ENCODE measurements around the gene PHYHD1. TPM values are rescaled to one million over a fixed set of nuclear protein-coding genes. Genes with fewer than 3 reads are reported as not detected.

PHYHD1 gene
- total and polyA plus RNA-seq, 2 experiments from 2014 or later: 20.3 to 25.7 TPM

- Histone ChIP-seq H3K9me2 (replicated peaks; ENCODE audit: insufficient read depth) (no peaks in the 10 kb centered on the region), H3K79me2 (peaks cover 39% of the 10 kb centered on the region), H3K9me3 (ENCODE audit: low read depth) (no peaks in the 10 kb centered on the region), H2AFZ (no peak overlapping the region), H3K27ac (no peak overlapping the region), H4K20me1 (ENCODE audit: insufficient read depth, poor library complexity, severe bottlenecking) (no peaks in the 10 kb centered on the region), H3K4me2 (no peak overlapping the region), H3K4me1 (ENCODE audit: insufficient read depth) (peaks cover 23% of the 10 kb centered on the region), H3K4me3 (no peak overlapping the region), H3K27me3 (no peaks in the 10 kb centered on the region), H3K36me3 (replicated peaks; ENCODE audit: insufficient read depth, low read depth) (no peaks in the 10 kb centered on the region)
- DNase-seq (ENCODE audit: low spot score): no peak
- WGBS (ENCODE audit: low lambda C conversion rate, missing lambda C conversion rate): over 99% methylated on average over 18 of the region's 24 CpGs
- TF ChIP-seq EZH2 (IDR thresholded peaks at IDR 0.05; ENCODE audit: borderline replicate concordance): no peak
- TF ChIP-seq, protein P1, sequence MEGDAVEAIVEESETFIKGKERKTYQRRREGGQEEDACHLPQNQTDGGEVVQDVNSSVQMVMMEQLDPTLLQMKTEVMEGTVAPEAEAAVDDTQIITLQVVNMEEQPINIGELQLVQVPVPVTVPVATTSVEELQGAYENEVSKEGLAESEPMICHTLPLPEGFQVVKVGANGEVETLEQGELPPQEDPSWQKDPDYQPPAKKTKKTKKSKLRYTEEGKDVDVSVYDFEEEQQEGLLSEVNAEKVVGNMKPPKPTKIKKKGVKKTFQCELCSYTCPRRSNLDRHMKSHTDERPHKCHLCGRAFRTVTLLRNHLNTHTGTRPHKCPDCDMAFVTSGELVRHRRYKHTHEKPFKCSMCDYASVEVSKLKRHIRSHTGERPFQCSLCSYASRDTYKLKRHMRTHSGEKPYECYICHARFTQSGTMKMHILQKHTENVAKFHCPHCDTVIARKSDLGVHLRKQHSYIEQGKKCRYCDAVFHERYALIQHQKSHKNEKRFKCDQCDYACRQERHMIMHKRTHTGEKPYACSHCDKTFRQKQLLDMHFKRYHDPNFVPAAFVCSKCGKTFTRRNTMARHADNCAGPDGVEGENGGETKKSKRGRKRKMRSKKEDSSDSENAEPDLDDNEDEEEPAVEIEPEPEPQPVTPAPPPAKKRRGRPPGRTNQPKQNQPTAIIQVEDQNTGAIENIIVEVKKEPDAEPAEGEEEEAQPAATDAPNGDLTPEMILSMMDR (IDR thresholded peaks at IDR 0.05; ENCODE audit: poor library complexity): no peak
- no peak for TF ChIP-seq EZH2phosphoT487 (IDR thresholded peaks at IDR 0.05; ENCODE audit: low read depth, severe bottlenecking, unreplicated experiment)
These were observed 12.4 kb upstream of the PHYHD1 start for GRCh38 chr9:128908372-128908771.

- Histone ChIP-seq H3K4me2 (no peak overlapping the region), H2AFZ (no peak overlapping the region), H3K36me3 (replicated peaks; ENCODE audit: insufficient read depth, low read depth) (no peaks in the 10 kb centered on the region), H3K79me2 (peaks cover 45% of the 10 kb centered on the region), H3K4me1 (ENCODE audit: insufficient read depth) (peaks cover 25% of the 10 kb centered on the region), H3K4me3 (no peak overlapping the region), H3K9me3 (ENCODE audit: low read depth) (no peaks in the 10 kb centered on the region), H3K27ac (no peak overlapping the region), H4K20me1 (ENCODE audit: insufficient read depth, poor library complexity, severe bottlenecking) (no peaks in the 10 kb centered on the region), H3K9me2 (replicated peaks; ENCODE audit: insufficient read depth) (no peaks in the 10 kb centered on the region), H3K27me3 (no peaks in the 10 kb centered on the region)
- WGBS (ENCODE audit: low lambda C conversion rate, missing lambda C conversion rate): 91% methylated on average over 4 of the region's 4 CpGs
- no peak for TF ChIP-seq EZH2 (IDR thresholded peaks at IDR 0.05; ENCODE audit: borderline replicate concordance)
- TF ChIP-seq EZH2phosphoT487 (IDR thresholded peaks at IDR 0.05; ENCODE audit: low read depth, severe bottlenecking, unreplicated experiment): no peak
- TF ChIP-seq, protein P1 (IDR thresholded peaks at IDR 0.05; ENCODE audit: poor library complexity): no peak
- DNase-seq (ENCODE audit: low spot score): no peak
These were observed 10.9 kb upstream of the PHYHD1 start for GRCh38 chr9:128909859-128910258.

GRCh38 chr9:128910906-128911305, 9.9 kb upstream of the PHYHD1 start:
- Histone ChIP-seq H3K79me2 (peaks cover 48% of the 10 kb centered on the region), H3K4me1 (ENCODE audit: insufficient read depth) (peaks cover 25% of the 10 kb centered on the region)

More at GRCh38 chr9:128910906-128911305, 9.9 kb upstream of the PHYHD1 start:
- H4K20me1 ChIP-seq (ENCODE audit: insufficient read depth, poor library complexity, severe bottlenecking): no peaks in the 10 kb centered on the region
- peak overlapping the region; percentile 33 for H3K4me2 ChIP-seq
- H2AFZ ChIP-seq: no peak overlapping the region
- H3K27me3 ChIP-seq: no peaks in the 10 kb centered on the region
- H3K9me2 ChIP-seq (replicated peaks; ENCODE audit: insufficient read depth): no peaks in the 10 kb centered on the region
- 92% methylated on average over 6 of the region's 6 CpGs for WGBS (ENCODE audit: low lambda C conversion rate, missing lambda C conversion rate)
- no peaks in the 10 kb centered on the region for H3K36me3 ChIP-seq (replicated peaks; ENCODE audit: insufficient read depth, low read depth)
- peak overlapping the region; percentile 86 for H3K27ac ChIP-seq
- TF ChIP-seq EZH2 (IDR thresholded peaks at IDR 0.05; ENCODE audit: borderline replicate concordance) (no peak), EZH2phosphoT487 (IDR thresholded peaks at IDR 0.05; ENCODE audit: low read depth, severe bottlenecking, unreplicated experiment) (no peak)
- TF ChIP-seq, protein P1 (IDR thresholded peaks at IDR 0.05; ENCODE audit: poor library complexity): no peak
- H3K4me3 ChIP-seq: no peak overlapping the region
- no peak for DNase-seq (ENCODE audit: low spot score)
- no peaks in the 10 kb centered on the region for H3K9me3 ChIP-seq (ENCODE audit: low read depth)

All from hepatocyte (in vitro differentiated cells).